NOMO-1 treated with DMSO at 0.1 percent for 48 hours (cell line): ENCODE results near the gene PBX3.

ENCODE experiments used
- DNase-seq: peaks from one replicate; lab custom pipeline; 2025; ENCODE audit not compliant: unreplicated experiment; lab: John Stamatoyannopoulos, UW

PBX3 gene

GRCh38 chr9:125942125-125942524, 195.0 kb downstream of the PBX3 start:
- DNase-seq, result no peak

GRCh38 chr9:125943831-125944230, 196.7 kb downstream of the PBX3 start:
- DNase-seq, result no peak

GRCh38 chr9:125946397-125946796, 199.2 kb downstream of the PBX3 start:
- no peak for DNase-seq

- DNase-seq, result no peak
These were observed 201.9 kb downstream of the PBX3 start for GRCh38 chr9:125948887-125949596.

- no peak for DNase-seq
These were observed 202.7 kb downstream of the PBX3 start for GRCh38 chr9:125949703-125950460.

GRCh38 chr9:125950880-125951471, 203.8 kb downstream of the PBX3 start:
- no peak for DNase-seq

GRCh38 chr9:125953314-125954019, 206.3 kb downstream of the PBX3 start:
- no peak for DNase-seq

GRCh38 chr9:125956102-125956501, 208.9 kb downstream of the PBX3 start:
- no peak for DNase-seq

- no peak for DNase-seq
These were observed 212.1 kb downstream of the PBX3 start for GRCh38 chr9:125959315-125959714.

- DNase-seq, result no peak
These were observed 212.9 kb downstream of the PBX3 start for GRCh38 chr9:125959951-125960619.

GRCh38 chr9:125960626-125961025, 213.5 kb downstream of the PBX3 start:
- DNase-seq, result no peak

GRCh38 chr9:125961072-125961471, 213.9 kb downstream of the PBX3 start:
- peak; percentile 38 for DNase-seq

GRCh38 chr9:125963932-125964331, 216.8 kb downstream of the PBX3 start:
- no peak for DNase-seq

GRCh38 chr9:125964702-125965225, 217.6 kb downstream of the PBX3 start:
- no peak for DNase-seq

GRCh38 chr9:125965477-125965876, 218.3 kb downstream of the PBX3 start:
- DNase-seq, result no peak

GRCh38 chr9:125966466-125966865, 219.3 kb downstream of the PBX3 start:
- no peak for DNase-seq

- no peak for DNase-seq
These were observed 220.0 kb downstream of the PBX3 start for GRCh38 chr9:125966959-125967711.

- DNase-seq, result no peak
These were observed 221.7 kb downstream of the PBX3 start for GRCh38 chr9:125968714-125969374.

- DNase-seq, result no peak
These were observed 222.3 kb downstream of the PBX3 start for GRCh38 chr9:125969462-125969861.
